Kidney epithelial cell (primary cell): ENCODE measurements around the gene ARSJ. TPM values are rescaled to one million over a fixed set of nuclear protein-coding genes. Genes with fewer than 3 reads are reported as not detected.
A peak's percentile ranks its signal among the peaks of the same experiment; 100 is the strongest.

Experiments used
- DNase-seq: peaks from one replicate; pipeline ENCODE4 v3.0.0-alpha.2; 2010; ENCODE audit warnings: low read depth
- H3K27me3 ChIP-seq: 2 replicates; pipeline ENCODE4 v1.6.0; 2011; ENCODE audit warnings: low read length; ENCODE audit not compliant: control insufficient read depth, insufficient read depth
- H3K36me3 ChIP-seq: 2 replicates; pipeline ENCODE4 v1.5.1; 2011; ENCODE audit warnings: low read length; ENCODE audit not compliant: control insufficient read depth, insufficient read depth
- H3K4me3 ChIP-seq: 2 replicates; pipeline ENCODE4 v1.5.1; 2011; ENCODE audit warnings: low read depth, mild to moderate bottlenecking, control low read depth, low read length
- total RNA-seq: library from RNA; depleted of rRNA; stranded (reverse); fragments of >200 nt; gene quantifications from 2 replicates; pipeline ENCODE4 v1.2.3, GENCODE V29; 2015
- TF ChIP-seq, protein P1 (sequence below): IDR thresholded peaks from 2 replicates; pipeline ENCODE4 v1.5.1; 2011; ENCODE audit warnings: mild to moderate bottlenecking, moderate library complexity, low read length, control low read depth, inconsistent platforms; ENCODE audit not compliant: insufficient read depth, poor library complexity, severe bottlenecking

Gene ARSJ
- total RNA-seq, 1 donor from 2014 or later, result 13.8 TPM

- no peak for DNase-seq
- H3K4me3 ChIP-seq, result no peak overlapping the region
- TF ChIP-seq, protein P1, sequence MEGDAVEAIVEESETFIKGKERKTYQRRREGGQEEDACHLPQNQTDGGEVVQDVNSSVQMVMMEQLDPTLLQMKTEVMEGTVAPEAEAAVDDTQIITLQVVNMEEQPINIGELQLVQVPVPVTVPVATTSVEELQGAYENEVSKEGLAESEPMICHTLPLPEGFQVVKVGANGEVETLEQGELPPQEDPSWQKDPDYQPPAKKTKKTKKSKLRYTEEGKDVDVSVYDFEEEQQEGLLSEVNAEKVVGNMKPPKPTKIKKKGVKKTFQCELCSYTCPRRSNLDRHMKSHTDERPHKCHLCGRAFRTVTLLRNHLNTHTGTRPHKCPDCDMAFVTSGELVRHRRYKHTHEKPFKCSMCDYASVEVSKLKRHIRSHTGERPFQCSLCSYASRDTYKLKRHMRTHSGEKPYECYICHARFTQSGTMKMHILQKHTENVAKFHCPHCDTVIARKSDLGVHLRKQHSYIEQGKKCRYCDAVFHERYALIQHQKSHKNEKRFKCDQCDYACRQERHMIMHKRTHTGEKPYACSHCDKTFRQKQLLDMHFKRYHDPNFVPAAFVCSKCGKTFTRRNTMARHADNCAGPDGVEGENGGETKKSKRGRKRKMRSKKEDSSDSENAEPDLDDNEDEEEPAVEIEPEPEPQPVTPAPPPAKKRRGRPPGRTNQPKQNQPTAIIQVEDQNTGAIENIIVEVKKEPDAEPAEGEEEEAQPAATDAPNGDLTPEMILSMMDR, result no peak
- H3K27me3 ChIP-seq, result no peaks in the 10 kb centered on the region
- no peaks in the 10 kb centered on the region for H3K36me3 ChIP-seq
Observed at GRCh38 chr4:113899271-113900070, 80.0 kb downstream of the ARSJ start.

GRCh38 chr4:113893546-113893945 is 85.9 kb downstream of the ARSJ start:
- Histone ChIP-seq H3K4me3 (no peak overlapping the region), H3K27me3 (no peaks in the 10 kb centered on the region), H3K36me3 (no peaks in the 10 kb centered on the region)
- TF ChIP-seq, protein P1, result peak; percentile 28
- no peak for DNase-seq

DNA sequence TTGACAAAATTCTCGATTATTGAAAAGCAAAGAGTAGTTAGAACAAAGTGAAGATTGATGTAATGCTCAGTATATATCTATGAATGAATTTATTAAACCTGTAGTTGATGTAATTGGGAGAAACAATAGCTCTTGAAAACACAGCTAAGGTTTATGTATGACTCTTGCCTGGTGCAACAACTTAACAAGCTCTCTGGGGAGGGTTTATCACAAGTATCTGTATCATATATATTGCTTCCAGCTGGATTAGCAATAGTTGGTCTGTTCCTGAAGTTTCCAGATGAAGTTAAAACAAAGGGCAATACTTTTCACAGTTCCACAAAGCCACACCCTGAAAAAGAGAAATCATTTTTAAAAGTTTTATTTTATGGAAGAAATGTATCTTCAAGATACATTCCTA is 91.4 kb downstream of the ARSJ start:
- no peak overlapping the region for H3K4me3 ChIP-seq
- TF ChIP-seq, protein P1, result no peak
- no peak for DNase-seq
- no peaks in the 10 kb centered on the region for H3K36me3 ChIP-seq
- H3K27me3 ChIP-seq, result no peaks in the 10 kb centered on the region

DNA sequence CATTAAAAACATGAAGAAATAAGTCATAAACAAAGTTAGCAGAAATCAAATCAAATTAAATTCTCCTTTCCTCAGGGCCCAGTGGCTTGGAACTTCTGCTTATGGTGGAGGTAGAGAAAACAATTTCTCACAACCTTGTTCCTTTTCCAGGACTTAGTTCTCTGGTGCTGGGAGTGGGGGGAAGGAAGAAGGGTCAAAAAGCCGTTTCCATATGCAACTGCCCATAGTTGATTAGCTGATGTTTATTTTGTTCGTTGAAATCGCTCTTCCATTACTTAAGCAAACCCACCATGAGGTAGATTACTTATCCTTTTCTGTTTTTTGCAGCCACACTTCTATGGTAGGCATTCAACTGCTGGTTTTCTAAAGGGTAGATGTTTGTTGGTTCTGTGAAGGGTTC is 94.2 kb downstream of the ARSJ start:
- Histone ChIP-seq H3K27me3 (no peaks in the 10 kb centered on the region), H3K4me3 (no peak overlapping the region), H3K36me3 (no peaks in the 10 kb centered on the region)
- TF ChIP-seq, protein P1, result no peak
- no peak for DNase-seq

- TF ChIP-seq, protein P1, result no peak
- no peak for DNase-seq
- H3K4me3 ChIP-seq, result no peak overlapping the region
- H3K36me3 ChIP-seq, result no peaks in the 10 kb centered on the region
- H3K27me3 ChIP-seq, result no peaks in the 10 kb centered on the region
Observed at GRCh38 chr4:113884655-113885054, 94.8 kb downstream of the ARSJ start.

DNA sequence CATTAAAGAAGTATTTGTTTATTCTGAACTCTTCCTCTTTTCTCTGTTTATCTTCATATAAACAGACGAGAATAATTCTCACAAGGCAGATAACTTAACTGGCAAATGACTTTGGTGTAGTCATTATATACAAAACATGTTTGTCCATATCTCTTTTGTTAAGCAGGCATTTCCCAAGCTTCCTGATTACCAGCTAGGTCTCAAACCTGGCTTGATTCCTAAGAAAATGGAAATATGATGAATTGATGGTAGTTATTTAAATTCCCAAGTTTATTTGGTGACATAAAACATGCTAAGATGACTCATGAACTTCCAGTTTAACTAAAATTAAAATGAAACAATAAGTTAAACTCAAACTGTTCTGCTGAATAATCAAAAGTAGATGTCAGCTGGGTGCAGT is 96.8 kb downstream of the ARSJ start:
- TF ChIP-seq, protein P1, result no peak

More for the DNA sequence above, 96.8 kb downstream of the ARSJ start:
- H3K4me3 ChIP-seq, result no peak overlapping the region
- no peaks in the 10 kb centered on the region for H3K36me3 ChIP-seq
- H3K27me3 ChIP-seq, result no peaks in the 10 kb centered on the region
- DNase-seq, result no peak
